Activated CD4-positive, CD25-positive, alpha-beta regulatory T cell (primary cell): ENCODE data around the gene TSR3.
A peak's percentile ranks its signal among the peaks of the same experiment; 100 is the strongest.
"Not testable (repeated sequence)": the region's sequence is repeated elsewhere in the genome, so short reads cannot be mapped to it uniquely, and the experiment has no call there.

Experiments
- DNase-seq, 4 experiments: peaks; one replicate each; lab custom pipeline; 2025; lab: John Stamatoyannopoulos, UW

Gene TSR3

GRCh38 chr16:1337486-1337885 is 14.2 kb downstream of the TSR3 start:
- DNase-seq: no peak

DNA sequence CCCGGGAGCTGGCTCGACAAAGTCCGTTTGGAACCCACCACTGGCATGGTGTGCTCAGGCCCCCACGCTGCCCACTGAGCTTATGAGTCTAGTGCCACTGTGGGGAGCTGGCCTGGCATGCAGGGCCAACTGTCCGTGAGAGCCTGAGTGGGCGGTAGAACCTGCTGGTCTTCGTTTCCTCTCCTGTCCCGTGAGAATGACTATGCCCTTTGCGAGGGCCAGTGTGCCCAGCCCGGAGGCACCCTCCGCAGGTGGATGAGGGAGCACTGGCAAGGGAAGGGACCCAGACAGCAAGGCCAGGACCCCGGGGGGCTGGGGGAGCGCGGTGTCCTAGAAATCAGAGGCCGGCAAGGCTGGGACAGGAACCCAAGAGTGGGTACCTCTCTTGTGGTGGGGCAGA is 15.1 kb downstream of the TSR3 start:
- DNase-seq: no peak

DNA sequence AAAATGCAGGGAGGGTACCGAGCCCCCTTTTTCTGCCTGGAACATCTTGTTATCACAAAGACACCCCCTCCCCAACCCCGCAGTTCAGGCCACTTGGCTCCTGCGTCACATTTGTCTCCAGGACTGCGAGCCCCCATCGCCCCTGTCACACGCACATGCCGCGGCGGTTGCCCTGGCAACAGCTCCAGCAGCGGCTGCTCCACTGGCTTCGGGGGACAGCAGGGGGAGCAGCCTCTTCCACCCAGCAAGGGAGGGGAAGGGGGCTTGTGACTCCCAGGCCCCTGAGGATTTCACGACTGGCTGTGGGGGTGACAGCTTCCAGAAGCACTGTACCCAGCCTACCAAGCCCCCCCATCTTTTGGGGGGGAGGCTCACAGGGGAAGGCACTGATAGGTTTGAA is 15.7 kb downstream of the TSR3 start:
- DNase-seq: no peak

GRCh38 chr16:1335211-1335971 is 16.3 kb downstream of the TSR3 start:
- DNase-seq: no peak

- DNase-seq: no peak
Observed at GRCh38 chr16:1334739-1335138, 16.9 kb downstream of the TSR3 start.

DNA sequence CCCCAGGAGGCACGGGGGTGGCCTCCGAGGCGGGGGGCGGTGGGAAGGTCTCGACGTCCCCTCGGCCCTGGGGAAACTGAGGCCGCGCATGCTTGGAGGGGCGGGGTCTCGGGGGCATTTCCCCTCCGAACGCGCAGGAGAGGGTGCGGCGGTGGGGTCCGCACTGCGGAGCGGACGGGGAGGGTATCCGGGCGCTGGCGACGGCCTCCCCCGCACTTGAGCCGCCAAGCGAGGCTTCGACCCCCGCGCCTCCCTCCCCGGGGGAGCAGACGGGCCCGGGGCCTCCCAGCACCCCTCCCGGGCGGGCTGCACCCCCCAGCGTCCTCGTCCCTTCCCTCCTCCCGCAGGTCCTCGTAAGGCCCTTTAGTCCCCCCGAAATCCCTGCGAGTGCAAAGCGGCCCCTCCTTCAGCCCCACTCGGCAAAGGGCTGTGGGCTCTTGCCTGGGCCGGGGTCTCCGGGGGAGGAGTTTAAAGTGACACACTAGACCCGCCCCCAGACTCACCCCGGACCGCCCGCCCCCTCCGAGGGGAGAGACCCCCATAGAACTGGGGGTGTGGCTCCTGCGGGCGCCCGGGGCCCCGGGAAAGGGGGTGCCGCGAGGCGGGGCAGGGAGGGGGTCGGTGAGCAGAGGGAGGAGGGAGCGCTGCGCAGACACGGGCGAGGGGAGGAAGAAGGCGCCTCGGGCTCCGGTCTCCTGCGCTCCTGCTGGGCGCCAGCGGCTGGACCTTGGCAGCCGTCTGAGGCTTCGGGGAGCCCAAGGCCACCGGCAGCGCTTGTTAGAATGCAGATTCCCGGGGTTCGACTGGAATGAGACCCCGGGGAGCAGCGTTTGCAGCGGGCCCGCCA is 17.6 kb downstream of the TSR3 start:
- DNase-seq: no peak

GRCh38 chr16:1333149-1333812 is 18.4 kb downstream of the TSR3 start, which contains the start of gene BAIAP3:
Gene BAIAP3 (plus strand): TSS chr16:1333645. CDS start chr16:1338550, 4,905 bp downstream.
- DNase-seq: peak in 2 of 4 experiments; percentile 19 to 24

GRCh38 chr16:1332618-1333148 is 19.0 kb downstream of the TSR3 start:
- DNase-seq: no peak

- DNase-seq: no peak
Observed at GRCh38 chr16:1331712-1332617, 19.7 kb downstream of the TSR3 start.

DNA sequence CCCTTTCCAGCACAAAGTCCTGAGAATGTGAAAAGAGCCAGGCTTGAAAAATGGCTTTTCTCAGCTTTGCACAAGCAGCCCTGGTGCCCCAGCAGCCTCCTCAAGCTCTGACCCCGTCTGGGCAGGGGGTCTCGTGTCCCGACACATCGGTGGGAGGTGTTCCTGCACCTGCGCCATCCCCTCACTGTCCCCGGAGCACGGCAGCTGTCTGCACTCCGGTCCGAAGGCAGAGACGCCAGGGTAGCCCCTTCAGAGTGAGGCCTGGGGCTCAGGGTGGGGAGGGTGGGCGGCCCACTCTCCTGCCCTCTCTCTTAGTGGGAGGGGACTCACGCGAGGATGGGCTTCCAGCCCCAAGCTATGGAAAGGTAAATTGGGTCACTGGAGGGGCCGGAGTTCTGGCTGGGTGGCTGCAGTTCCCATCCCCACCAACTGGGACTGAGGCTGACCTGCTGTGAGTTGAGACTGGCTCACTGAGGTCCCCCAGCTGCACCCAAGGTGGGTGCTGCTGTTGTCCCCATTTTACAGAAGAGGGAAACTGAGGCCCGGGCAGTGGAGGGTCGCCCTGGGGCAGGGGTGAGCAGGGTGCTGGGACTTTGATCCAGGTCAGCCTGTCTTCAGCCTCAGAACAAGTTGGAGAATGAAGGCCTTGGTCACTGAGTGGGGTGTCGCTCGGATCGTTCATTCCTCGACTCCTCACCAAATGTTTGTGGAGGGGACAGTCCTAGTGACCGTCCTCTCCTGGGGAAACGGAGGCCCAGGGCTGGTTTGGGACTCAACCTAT is 20.6 kb downstream of the TSR3 start:
- no peak for DNase-seq

GRCh38 chr16:1330260-1330914 is 21.3 kb downstream of the TSR3 start:
- no peak for DNase-seq

GRCh38 chr16:1328961-1329360 is 22.7 kb downstream of the TSR3 start:
- not testable (repeated sequence) for DNase-seq

- DNase-seq: not testable (repeated sequence)
Observed at GRCh38 chr16:1328136-1328535, 23.5 kb downstream of the TSR3 start.

DNA sequence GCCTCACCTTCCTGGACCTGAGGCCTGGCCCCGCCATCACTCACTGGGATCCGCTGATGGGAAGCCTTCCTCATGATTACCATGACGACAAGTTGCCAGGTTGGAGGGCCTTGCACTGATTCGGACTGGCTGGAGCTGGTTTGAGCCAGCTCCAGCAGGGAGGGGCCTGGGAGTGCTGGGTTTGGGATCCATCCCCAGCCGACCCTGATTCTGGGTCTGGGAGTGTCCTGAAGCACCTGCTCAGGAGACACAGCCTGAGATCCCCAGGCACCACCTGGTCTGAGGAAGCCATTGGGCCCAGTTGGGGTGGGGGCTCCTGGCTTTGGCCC is 24.1 kb downstream of the TSR3 start:
- DNase-seq: no peak

- no peak for DNase-seq
Observed at GRCh38 chr16:1326946-1327618, 24.6 kb downstream of the TSR3 start.

GRCh38 chr16:1326391-1326790 is 25.3 kb downstream of the TSR3 start:
- no peak for DNase-seq

DNA sequence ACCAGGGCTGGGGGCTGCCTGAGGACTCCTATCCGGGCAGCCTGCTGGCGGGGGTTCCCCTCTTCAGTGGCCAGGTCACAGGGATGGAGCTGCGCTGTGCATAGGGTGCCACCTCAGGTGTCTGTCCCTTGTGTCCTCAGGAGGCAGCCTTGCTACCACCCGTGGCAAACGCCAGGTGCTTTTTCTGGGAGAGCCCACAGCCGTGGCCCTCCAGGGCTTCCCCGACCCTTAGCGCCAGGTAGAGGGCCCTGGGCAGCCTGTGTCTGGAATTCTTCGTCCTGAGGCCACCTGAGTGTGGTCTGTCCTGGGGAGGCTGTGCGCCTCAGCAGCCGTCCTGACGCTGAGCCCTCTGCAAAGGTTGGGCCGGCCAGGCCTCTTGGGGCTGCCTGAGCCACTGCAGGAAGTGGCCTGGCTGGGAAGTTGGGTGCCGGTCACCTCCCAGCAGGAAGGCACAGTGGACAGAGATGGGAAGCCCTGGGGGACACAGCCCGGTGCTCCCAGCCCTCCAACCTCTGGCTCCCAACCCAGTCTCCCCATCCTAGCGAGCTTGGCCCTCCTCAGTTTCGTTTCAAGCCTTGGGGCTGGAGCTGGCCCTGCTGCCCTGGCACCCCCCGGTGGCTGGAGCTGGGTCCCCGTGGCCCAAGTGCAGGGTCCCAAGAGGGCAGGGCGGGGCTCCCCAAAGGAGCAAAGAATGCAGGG is 25.9 kb downstream of the TSR3 start:
- DNase-seq: no peak

GRCh38 chr16:1325261-1325660 is 26.4 kb downstream of the TSR3 start:
- DNase-seq: no peak

- no peak for DNase-seq
Observed at GRCh38 chr16:1324286-1324826, 27.3 kb downstream of the TSR3 start.
